Bronchial epithelial cell (primary cell): Measurements from ENCODE around the gene INSM2. TPM values are rescaled to one million over a fixed set of nuclear protein-coding genes. Genes with fewer than 3 reads are reported as not detected.

Experiments used
- DNase-seq: peaks from one replicate; pipeline ENCODE4 v3.0.0-alpha.2; 2010; ENCODE audit warnings: low read depth
- FAIRE-seq: peaks from 2 replicates; lab custom pipeline; 2011; peaks lifted over from hg19 to GRCh38; lab: Jason Lieb, UNC
- H3K27me3 ChIP-seq: 2 replicates; pipeline ENCODE4 v1.5.1; 2011; ENCODE audit warnings: low read length; ENCODE audit not compliant: control insufficient read depth, insufficient read depth
- H3K36me3 ChIP-seq: 2 replicates; pipeline ENCODE4 v1.5.1; 2011; ENCODE audit warnings: low read length; ENCODE audit not compliant: control insufficient read depth, insufficient read depth
- H3K4me3 ChIP-seq: 2 replicates; pipeline ENCODE4 v1.5.1; 2011; ENCODE audit warnings: mild to moderate bottlenecking, low read depth, low read length, control low read depth
- total RNA-seq: library from RNA; depleted of rRNA; stranded (reverse); fragments of >200 nt; gene quantifications from 2 replicates; pipeline ENCODE4 v1.2.1, GENCODE V29; 2014
- TF ChIP-seq, protein P1 (sequence below): IDR thresholded peaks from 2 replicates; pipeline ENCODE4 v1.5.1; 2011; ENCODE audit warnings: mild to moderate bottlenecking, moderate library complexity, low read length, control low read depth, inconsistent platforms; ENCODE audit not compliant: insufficient read depth, severe bottlenecking

Gene INSM2
- total RNA-seq, 1 donor from 2014 or later: not detected

GRCh38 chr14:35534208-35534872, 376 bp downstream of the INSM2 start:
- no peaks in the 10 kb centered on the region for H3K36me3 ChIP-seq
- peaks cover 26% of the 10 kb centered on the region for H3K27me3 ChIP-seq
- peak overlapping the region; percentile 51 for H3K4me3 ChIP-seq
- TF ChIP-seq, protein P1, sequence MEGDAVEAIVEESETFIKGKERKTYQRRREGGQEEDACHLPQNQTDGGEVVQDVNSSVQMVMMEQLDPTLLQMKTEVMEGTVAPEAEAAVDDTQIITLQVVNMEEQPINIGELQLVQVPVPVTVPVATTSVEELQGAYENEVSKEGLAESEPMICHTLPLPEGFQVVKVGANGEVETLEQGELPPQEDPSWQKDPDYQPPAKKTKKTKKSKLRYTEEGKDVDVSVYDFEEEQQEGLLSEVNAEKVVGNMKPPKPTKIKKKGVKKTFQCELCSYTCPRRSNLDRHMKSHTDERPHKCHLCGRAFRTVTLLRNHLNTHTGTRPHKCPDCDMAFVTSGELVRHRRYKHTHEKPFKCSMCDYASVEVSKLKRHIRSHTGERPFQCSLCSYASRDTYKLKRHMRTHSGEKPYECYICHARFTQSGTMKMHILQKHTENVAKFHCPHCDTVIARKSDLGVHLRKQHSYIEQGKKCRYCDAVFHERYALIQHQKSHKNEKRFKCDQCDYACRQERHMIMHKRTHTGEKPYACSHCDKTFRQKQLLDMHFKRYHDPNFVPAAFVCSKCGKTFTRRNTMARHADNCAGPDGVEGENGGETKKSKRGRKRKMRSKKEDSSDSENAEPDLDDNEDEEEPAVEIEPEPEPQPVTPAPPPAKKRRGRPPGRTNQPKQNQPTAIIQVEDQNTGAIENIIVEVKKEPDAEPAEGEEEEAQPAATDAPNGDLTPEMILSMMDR: no peak
- no peak for FAIRE-seq
- peak; percentile 4 for DNase-seq

DNA sequence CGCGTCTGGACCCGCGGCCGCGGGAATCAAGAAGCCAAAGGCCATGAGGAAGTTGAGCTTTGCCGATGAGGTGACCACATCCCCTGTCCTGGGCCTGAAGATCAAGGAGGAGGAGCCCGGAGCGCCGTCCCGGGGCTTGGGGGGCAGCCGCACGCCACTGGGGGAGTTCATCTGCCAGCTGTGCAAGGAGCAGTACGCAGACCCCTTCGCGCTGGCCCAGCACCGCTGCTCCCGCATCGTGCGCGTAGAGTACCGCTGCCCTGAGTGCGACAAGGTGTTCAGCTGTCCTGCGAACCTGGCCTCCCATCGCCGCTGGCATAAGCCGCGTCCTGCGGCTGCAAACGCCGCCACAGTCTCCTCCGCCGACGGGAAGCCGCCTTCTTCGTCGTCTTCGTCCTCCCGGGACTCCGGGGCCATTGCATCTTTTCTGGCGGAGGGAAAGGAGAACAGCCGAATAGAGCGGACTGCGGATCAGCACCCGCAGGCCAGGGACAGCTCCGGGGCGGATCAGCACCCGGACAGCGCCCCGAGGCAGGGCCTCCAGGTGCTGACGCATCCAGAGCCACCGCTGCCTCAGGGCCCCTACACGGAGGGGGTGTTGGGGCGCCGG, 1.0 kb downstream of the INSM2 start:
- DNase-seq (peak; percentile 44), FAIRE-seq (no peak)
- Histone ChIP-seq H3K36me3 (no peaks in the 10 kb centered on the region), H3K27me3 (peaks cover 26% of the 10 kb centered on the region), H3K4me3 (peak overlapping the region; percentile 21)
- TF ChIP-seq, protein P1: no peak

GRCh38 chr14:35535483-35536112, 1.6 kb downstream of the INSM2 start:
- peak overlapping the region; percentile 21 for H3K4me3 ChIP-seq
- H3K27me3 ChIP-seq: peaks cover 25% of the 10 kb centered on the region
- H3K36me3 ChIP-seq: no peaks in the 10 kb centered on the region
- DNase-seq: peak; percentile 4
- FAIRE-seq: no peak
- TF ChIP-seq, protein P1: no peak

DNA sequence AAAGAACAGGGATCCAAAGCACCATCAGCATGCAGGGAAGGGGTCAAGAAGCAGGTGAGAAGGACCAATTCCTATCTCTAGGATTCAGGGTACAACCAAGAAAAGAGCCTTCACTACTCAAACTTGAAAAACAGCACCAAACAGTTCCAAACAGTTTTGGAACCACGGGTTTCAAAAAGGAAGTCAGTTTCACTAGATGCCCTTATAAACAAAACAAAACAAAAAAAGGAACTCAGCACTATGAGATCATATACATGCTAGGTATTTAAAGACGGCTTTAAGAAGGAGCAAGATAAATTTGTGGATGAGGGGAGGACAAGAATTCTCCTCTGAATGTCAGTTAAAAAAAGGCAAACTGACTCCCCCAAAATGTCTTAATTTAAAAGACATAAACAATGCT, 6.0 kb downstream of the INSM2 start:
- TF ChIP-seq, protein P1: no peak
- no peak for FAIRE-seq
- no peaks in the 10 kb centered on the region for H3K36me3 ChIP-seq
- no peak overlapping the region for H3K4me3 ChIP-seq
- peaks cover 5% of the 10 kb centered on the region for H3K27me3 ChIP-seq
- DNase-seq: no peak

DNA sequence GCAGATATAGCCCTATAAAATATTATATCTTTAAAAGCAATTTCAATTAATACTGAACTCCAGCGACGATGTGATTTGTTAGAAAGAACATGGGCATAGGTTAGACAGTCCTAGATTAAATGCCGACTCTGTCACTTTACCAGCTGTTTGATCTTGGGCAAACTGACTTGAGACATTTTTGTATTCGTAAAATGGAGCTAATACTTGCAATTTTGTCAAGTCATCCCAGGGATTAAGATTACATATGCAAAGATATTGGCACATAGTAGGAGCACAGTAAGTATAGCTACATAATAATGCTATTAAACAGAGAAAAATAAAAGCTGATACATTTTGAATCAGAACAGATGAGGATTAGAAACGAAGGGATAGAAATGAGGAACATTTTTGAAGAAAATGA, 9.0 kb downstream of the INSM2 start:
- Histone ChIP-seq H3K36me3 (no peaks in the 10 kb centered on the region), H3K27me3 (no peaks in the 10 kb centered on the region), H3K4me3 (no peak overlapping the region)
- FAIRE-seq: no peak
- TF ChIP-seq, protein P1: no peak
- DNase-seq: no peak
